HepG2 (cell line): ENCODE data around the gene PREP. TPM values are rescaled to one million over a fixed set of nuclear protein-coding genes. Genes with fewer than 3 reads are reported as not detected.

Source experiments
- ATAC-seq: fragments of 200-7000 bp; cut with Tn5 transposase; 3 replicates; pipeline ENCODE4 v1.9.1; 2020; ENCODE audit warnings: mild to moderate bottlenecking, moderate library complexity
- BruUV-seq: library from RNA; stranded (reverse); fragments of 400-500 nt; replicated peaks from 2 replicates; lab custom pipeline; 2021; lab: Mats Ljungman, UMichigan
- CTCF ChIA-PET: fragments of 300-600 bp; formaldehyde crosslinking; extraction: SDS; loops from one replicate; lab custom pipeline; 2021; ENCODE audit warnings: low total read pairs, inconsistent platforms, low intra/inter-chr PET ratio; lab: Yijun Ruan, JAX
- POLR2A ChIA-PET: fragments of 350-600 bp; sonication (Branson Sonifier 250); formaldehyde crosslinking; loops from one replicate; lab custom pipeline; 2020; ENCODE audit warnings: antibody characterized with exemption, inconsistent platforms; lab: Yijun Ruan, JAX
- DNase-seq: peaks from one replicate; pipeline ENCODE4 v3.0.0-alpha.2; 2015; ENCODE audit warnings: low spot score
- FAIRE-seq: peaks from 3 replicates; lab custom pipeline; 2011; peaks lifted over from hg19 to GRCh38; lab: Jason Lieb, UNC
- H2AFZ ChIP-seq: one replicate; pipeline ENCODE4 v1.6.1; 2011; ENCODE audit warnings: low read length, inconsistent platforms
- H3K27ac ChIP-seq: fragments of 300-600 bp; 3 replicates; pipeline ENCODE4 v1.8.0; 2011; ENCODE audit warnings: mixed run types, mild to moderate bottlenecking, mixed read lengths, low read length, inconsistent platforms; ENCODE audit not compliant: insufficient read depth; ENCODE audit errors: extremely low read length
- H3K27me3 ChIP-seq, 2 experiments: fragments of 200-600 bp in 1 of 2; 2 replicates in 1 of 2; 3 replicates in 1 of 2; pipeline versions ENCODE4 v1.6.0 to v1.8.0; 2011; ENCODE audit warnings: low read length in 2 of 2, mild to moderate bottlenecking in 2 of 2, moderate library complexity in 2 of 2, inconsistent platforms in 1 of 2; ENCODE audit not compliant: insufficient read depth in 2 of 2, control insufficient read depth in 1 of 2
- H3K36me3 ChIP-seq, 2 experiments: fragments of 200-600 bp in 1 of 2; replicated peaks in 1 of 2; 2 replicates in 1 of 2; 3 replicates in 1 of 2; pipeline versions ENCODE4 v1.5.1 to v1.8.0; 2011; ENCODE audit warnings: low read length in 2 of 2, inconsistent platforms in 1 of 2; ENCODE audit not compliant: insufficient read depth in 2 of 2, control insufficient read depth in 1 of 2
- H3K4me1 ChIP-seq: 2 replicates; pipeline ENCODE4 v1.5.1; 2012; ENCODE audit warnings: low read length, inconsistent platforms; ENCODE audit not compliant: insufficient read depth
- H3K4me2 ChIP-seq: 2 replicates; pipeline ENCODE4 v1.6.0; 2011; ENCODE audit warnings: low read depth, low read length, inconsistent platforms
- H3K4me3 ChIP-seq, 3 experiments: fragments of 200-600 bp in 1 of 3; sonication (generic), shearing (Covaris generic) in 1 of 3; replicated peaks in 1 of 3; 2 replicates each; pipeline ENCODE4 v1.5.1; 2011 to 2016; ENCODE audit warnings: low read length in 3 of 3, inconsistent platforms in 2 of 3, low read depth in 2 of 3, mild to moderate bottlenecking in 2 of 3, control low read depth in 1 of 3, mixed read lengths in 1 of 3; ENCODE audit not compliant: insufficient read depth in 1 of 3
- H3K79me2 ChIP-seq: one replicate; pipeline ENCODE4 v1.6.1; 2011; ENCODE audit warnings: low read length, inconsistent platforms; ENCODE audit not compliant: insufficient read depth
- H3K9ac ChIP-seq: 2 replicates; pipeline ENCODE4 v1.6.0; 2011; ENCODE audit warnings: mild to moderate bottlenecking, low read depth, low read length, inconsistent platforms; ENCODE audit not compliant: insufficient read depth
- H3K9me3 ChIP-seq: 2 replicates; pipeline ENCODE4 v1.5.1; 2012; ENCODE audit warnings: mild to moderate bottlenecking, low read length
- H4K20me1 ChIP-seq: 2 replicates; pipeline ENCODE4 v1.6.0; 2011; ENCODE audit warnings: inconsistent platforms, mild to moderate bottlenecking, low read length, moderate library complexity; ENCODE audit not compliant: insufficient read depth
- ESRRA ChIP-seq: sonication (generic); formaldehyde crosslinking; IDR thresholded peaks from 2 replicates; pipeline ENCODE4 v1.5.1; 2020; ENCODE audit warnings: mild to moderate bottlenecking, low read depth, missing genetic modification reagents
- FOSL2 ChIP-seq: sonication (generic); formaldehyde crosslinking; IDR thresholded peaks from 2 replicates; pipeline ENCODE4 v1.4.0; 2020; ENCODE audit warnings: missing genetic modification reagents
- PAWR ChIP-seq: sonication (generic); formaldehyde crosslinking; IDR thresholded peaks from 2 replicates; pipeline ENCODE4 v1.4.0; 2020; ENCODE audit warnings: missing genetic modification reagents, mild to moderate bottlenecking, borderline replicate concordance
- RBM22 ChIP-seq: fragments of 200-400 bp; formaldehyde crosslinking; optimal IDR thresholded peaks from 2 replicates; pipeline ENCODE3; 2017; ENCODE audit warnings: mild to moderate bottlenecking, low read length, moderate library complexity
- SMAD3 ChIP-seq: sonication (generic); formaldehyde crosslinking; IDR thresholded peaks from 2 replicates; pipeline ENCODE4 v1.4.0; 2020; ENCODE audit warnings: missing genetic modification reagents
- SRY ChIP-seq: sonication (generic); formaldehyde crosslinking; IDR thresholded peaks from 2 replicates; pipeline ENCODE4 v1.8.0; 2022; ENCODE audit warnings: mild to moderate bottlenecking, missing genetic modification reagents
- ZKSCAN5 ChIP-seq: sonication (generic); formaldehyde crosslinking; IDR thresholded peaks from 2 replicates; pipeline ENCODE4 v1.5.1; 2020; ENCODE audit warnings: mild to moderate bottlenecking, missing genetic modification reagents
- ZNF281 ChIP-seq: sonication (generic); formaldehyde crosslinking; IDR thresholded peaks from 2 replicates; pipeline ENCODE4 v1.4.0; 2020; ENCODE audit warnings: missing genetic modification reagents, borderline replicate concordance
- ZSCAN25 ChIP-seq: sonication (generic); formaldehyde crosslinking; IDR thresholded peaks from 2 replicates; pipeline ENCODE4 v1.8.0; 2022; ENCODE audit warnings: mild to moderate bottlenecking, missing genetic modification reagents
- WGBS: methylation state at CpG from one replicate; pipeline ENCODE4 v1.1.6; 2017; ENCODE audit warnings: low lambda C conversion rate; 5-methylcytosine and 5-hydroxymethylcytosine counted together
- in situ Hi-C: cut with HindIII; loops from 2 replicates; pipeline ENCODE4 v1.10.0; 2017; ENCODE audit warnings: low pct_unique_long_range_greater_than_20kb; ENCODE audit not compliant: extremely low pct_ligation_motif_present
- intact Hi-C: fragments of 100-400 bp; cut with micrococcal nuclease; formaldehyde crosslinking; loops from one replicate; pipeline ENCODE4 v1.10.0; 2022; ENCODE audit not compliant: unreplicated experiment
- polyA plus RNA-seq, 8 experiments: library from polyadenylated mRNA; depleted of rRNA in 3 of 8; stranded (reverse) in 7 of 8; unstranded in 1 of 8; fragments of >200 nt; fragmentation: Illumina TruSeq in 4 of 8; extraction: Trizol in 4 of 8; gene quantifications; 2 replicates each; pipeline versions ENCODE4 v1.2.1 to v1.2.3, GENCODE V29; 2011 to 2016; ENCODE audit warnings: low read depth in 4 of 8, missing spikeins in 1 of 8, mixed read lengths in 1 of 8; ENCODE audit not compliant: insufficient read depth in 1 of 8
- total RNA-seq, 5 experiments: library from RNA; depleted of rRNA; stranded (reverse); fragments of >200 nt; fragmentation: Illumina TruSeq; extraction: Trizol; gene quantifications; 2 replicates each; pipeline ENCODE4 v1.2.3, GENCODE V29; 2016; ENCODE audit warnings: low read depth in 1 of 5

PREP gene
- total and polyA plus RNA-seq, 2 of the 13 experiments (the other 11 are each of a cell fraction or from before 2014, with no cell fraction given), result 12.6 to 15.9 TPM

- intact Hi-C loops, result no loop called here
- no peak overlapping the region for H2AFZ ChIP-seq
- no peaks in the 10 kb centered on the region; a peak in 1 of 5 replicates for H3K27me3 ChIP-seq
- H3K9me3 ChIP-seq, result no peaks in the 10 kb centered on the region
- FAIRE-seq, result no peak
- no peak for ATAC-seq
- POLR2A ChIA-PET, result no interaction called here
- no peak for DNase-seq
- TF ChIP-seq RBM22 (peak; percentile 29), ZSCAN25 (CRISPR knock-in tag) (no peak), ESRRA (CRISPR knock-in tag) (no peak), FOSL2 (no peak), ZKSCAN5 (CRISPR knock-in tag) (no peak)
- TF ChIP-seq, all 625 proteins: peak for 1
- no peak overlapping the region for H3K27ac ChIP-seq
- no peaks in the 10 kb centered on the region for H3K79me2 ChIP-seq
- CTCF ChIA-PET, result no interaction called here
- WGBS, result 99% methylated on average over 3 of the region's 3 CpGs
- no peak overlapping the region for H3K4me2 ChIP-seq
- H3K9ac ChIP-seq, result no peak overlapping the region
- in situ Hi-C loops, result no loop called here
- H3K4me1 ChIP-seq, result peaks cover 10% of the 10 kb centered on the region; the same call in 1 of the 2 replicates
- H3K4me3 ChIP-seq, result no peak overlapping the region
- no peaks in the 10 kb centered on the region for H4K20me1 ChIP-seq
- peaks cover 14 to 29% of the 10 kb centered on the region in 2 experiments for H3K36me3 ChIP-seq
- BruUV-seq, result no TSS peak
Measured at GRCh38 chr6:105276374-105276773, 126.5 kb downstream of the PREP start.

- no peak overlapping the region for H2AFZ ChIP-seq
- TF ChIP-seq SMAD3, result no peak
- no peak for TF ChIP-seq SRY (CRISPR knock-in tag)
- no peak for TF ChIP-seq PAWR (CRISPR knock-in tag)
- TF ChIP-seq ZSCAN25 (CRISPR knock-in tag), result no peak
- no peak for TF ChIP-seq ZNF281
- intact Hi-C loops, result no loop called here
- no peak overlapping the region for H3K4me3 ChIP-seq
- H3K4me2 ChIP-seq, result no peak overlapping the region
- CTCF ChIA-PET, result no interaction called here
- peaks cover 12 to 23% of the 10 kb centered on the region in 2 experiments; a peak in 4 of 5 replicates for H3K36me3 ChIP-seq
- in situ Hi-C loops, result no loop called here
- DNase-seq (no peak), ATAC-seq (no peak), FAIRE-seq (no peak)
- no peaks in the 10 kb centered on the region for H3K79me2 ChIP-seq
- BruUV-seq, result no TSS peak
- no peaks in the 10 kb centered on the region for H3K9me3 ChIP-seq
- no peak overlapping the region for H3K9ac ChIP-seq
- H4K20me1 ChIP-seq, result no peaks in the 10 kb centered on the region
- WGBS, result 100% methylated on average over 2 of the region's 2 CpGs
- POLR2A ChIA-PET, result no interaction called here
- no peak overlapping the region for H3K27ac ChIP-seq
- H3K4me1 ChIP-seq, result peaks cover 10% of the 10 kb centered on the region; the same call in 1 of the 2 replicates
- no peaks in the 10 kb centered on the region; a peak in 1 of 5 replicates for H3K27me3 ChIP-seq
Measured at GRCh38 chr6:105275542-105275941, 127.3 kb downstream of the PREP start.
